SJSA1 (cell line): Measurements from ENCODE around the gene PIGL. TPM values are rescaled to one million over a fixed set of nuclear protein-coding genes. Genes with fewer than 3 reads are reported as not detected.
"Not testable (repeated sequence)": the region's sequence is repeated elsewhere in the genome, so short reads cannot be mapped to it uniquely, and the experiment has no call there.

ENCODE experiments used
- DNase-seq, 2 experiments: peaks; one replicate each; pipeline ENCODE4 v3.0.0-alpha.2; 2015 to 2020; ENCODE audit warnings: low spot score in 2 of 2, low read depth in 1 of 2
- H3K27ac ChIP-seq: fragments of 250-450 bp; sonication (Bioruptor Pico); 2 replicates; pipeline ENCODE4 v1.5.1; 2020; ENCODE audit warnings: mild to moderate bottlenecking, moderate library complexity
- H3K27me3 ChIP-seq: fragments of 250-450 bp; sonication (Bioruptor Pico); replicated peaks from 2 replicates; pipeline ENCODE4 v1.5.1; 2020; ENCODE audit warnings: mild to moderate bottlenecking, moderate library complexity
- H3K36me3 ChIP-seq: fragments of 250-450 bp; sonication (Bioruptor Pico); 2 replicates; pipeline ENCODE4 v1.5.1; 2020; ENCODE audit warnings: mild to moderate bottlenecking
- H3K4me1 ChIP-seq: fragments of 250-450 bp; sonication (Bioruptor Pico); replicated peaks from 2 replicates; pipeline ENCODE4 v1.6.1; 2021; ENCODE audit warnings: mild to moderate bottlenecking
- H3K4me3 ChIP-seq: fragments of 250-450 bp; sonication (Bioruptor Pico); 2 replicates; pipeline ENCODE4 v1.5.1; 2020; ENCODE audit warnings: mild to moderate bottlenecking
- H3K9me3 ChIP-seq: fragments of 250-450 bp; sonication (Bioruptor Pico); replicated peaks from 2 replicates; pipeline ENCODE4 v1.5.1; 2020; ENCODE audit warnings: mild to moderate bottlenecking
- total RNA-seq: library from RNA; depleted of rRNA; stranded (reverse); fragments of >200 nt; shearing (Covaris generic); gene quantifications from 2 replicates; pipeline ENCODE4 v1.2.3, GENCODE V29; 2014

PIGL gene
- total RNA-seq, 1 experiment from 2014 or later: 15.9 TPM

- Histone ChIP-seq H3K27me3 (no peaks in the 10 kb centered on the region), H3K4me1 (no peaks in the 10 kb centered on the region), H3K27ac (no peak overlapping the region), H3K4me3 (no peak overlapping the region), H3K9me3 (no peaks in the 10 kb centered on the region), H3K36me3 (no peaks in the 10 kb centered on the region)
- no peak for DNase-seq
Observed at GRCh38 chr17:16293931-16294330, 76.9 kb downstream of the PIGL start.

- no peak for DNase-seq
- Histone ChIP-seq H3K36me3 (no peaks in the 10 kb centered on the region), H3K27ac (no peak overlapping the region), H3K27me3 (no peaks in the 10 kb centered on the region), H3K4me3 (no peak overlapping the region), H3K4me1 (no peaks in the 10 kb centered on the region), H3K9me3 (no peaks in the 10 kb centered on the region)
Observed at GRCh38 chr17:16294560-16294959, 77.5 kb downstream of the PIGL start.

- not testable (repeated sequence) for H3K4me3 ChIP-seq, H3K36me3 ChIP-seq, H3K4me1 ChIP-seq, H3K27ac ChIP-seq, DNase-seq, H3K27me3 ChIP-seq, H3K9me3 ChIP-seq
Observed at GRCh38 chr17:16296072-16296471, 79.1 kb downstream of the PIGL start.

- DNase-seq: no peak
- Histone ChIP-seq H3K27ac (no peak overlapping the region), H3K4me1 (no peaks in the 10 kb centered on the region), H3K9me3 (no peaks in the 10 kb centered on the region), H3K27me3 (no peaks in the 10 kb centered on the region), H3K4me3 (no peak overlapping the region), H3K36me3 (no peaks in the 10 kb centered on the region; the same call in 1 of the 2 replicates)
Observed at GRCh38 chr17:16297367-16298139, 80.5 kb downstream of the PIGL start.

- DNase-seq: no peak
Observed at GRCh38 chr17:16298140-16298662, 81.2 kb downstream of the PIGL start.

GRCh38 chr17:16300554-16300953, 83.5 kb downstream of the PIGL start:
- Histone ChIP-seq H3K27ac (no peak overlapping the region), H3K27me3 (no peaks in the 10 kb centered on the region), H3K36me3 (no peaks in the 10 kb centered on the region; the same call in none of the 2 replicates), H3K9me3 (no peaks in the 10 kb centered on the region), H3K4me3 (no peak overlapping the region), H3K4me1 (no peaks in the 10 kb centered on the region)
- no peak for DNase-seq

More at GRCh38 chr17:16298140-16298662, 81.2 kb downstream of the PIGL start:
- Histone ChIP-seq H3K9me3 (no peaks in the 10 kb centered on the region), H3K27me3 (no peaks in the 10 kb centered on the region), H3K36me3 (no peaks in the 10 kb centered on the region; the same call in none of the 2 replicates), H3K4me3 (no peak overlapping the region), H3K27ac (no peak overlapping the region), H3K4me1 (no peaks in the 10 kb centered on the region)

- DNase-seq: no peak
- Histone ChIP-seq H3K27ac (no peak overlapping the region), H3K4me1 (no peaks in the 10 kb centered on the region), H3K27me3 (no peaks in the 10 kb centered on the region), H3K36me3 (peaks cover 3% of the 10 kb centered on the region), H3K4me3 (no peak overlapping the region), H3K9me3 (no peaks in the 10 kb centered on the region)
Observed at GRCh38 chr17:16301963-16302855, 85.2 kb downstream of the PIGL start.

- H3K27ac ChIP-seq: no peak overlapping the region
- no peaks in the 10 kb centered on the region for H3K4me1 ChIP-seq
- no peak overlapping the region for H3K4me3 ChIP-seq
- peaks cover 5% of the 10 kb centered on the region for H3K36me3 ChIP-seq
- no peaks in the 10 kb centered on the region for H3K27me3 ChIP-seq
- no peaks in the 10 kb centered on the region for H3K9me3 ChIP-seq
- DNase-seq: no peak
Observed at GRCh38 chr17:16302856-16303255, 85.8 kb downstream of the PIGL start.

GRCh38 chr17:16304830-16305229, 87.8 kb downstream of the PIGL start:
- H3K36me3 ChIP-seq: peaks cover 5% of the 10 kb centered on the region
- no peak overlapping the region for H3K4me3 ChIP-seq
- H3K9me3 ChIP-seq: no peaks in the 10 kb centered on the region
- H3K4me1 ChIP-seq: no peaks in the 10 kb centered on the region
- peak in 1 of 2 experiments; percentile 11 for DNase-seq
- H3K27ac ChIP-seq: no peak overlapping the region
- no peaks in the 10 kb centered on the region for H3K27me3 ChIP-seq

GRCh38 chr17:16306211-16306610, 89.2 kb downstream of the PIGL start:
- DNase-seq: no peak
- Histone ChIP-seq H3K27ac (no peak overlapping the region), H3K27me3 (no peaks in the 10 kb centered on the region), H3K9me3 (no peaks in the 10 kb centered on the region), H3K4me1 (no peaks in the 10 kb centered on the region), H3K4me3 (no peak overlapping the region), H3K36me3 (peaks cover 5% of the 10 kb centered on the region)

- H3K4me1 ChIP-seq, H3K27ac ChIP-seq, H3K27me3 ChIP-seq, H3K36me3 ChIP-seq, DNase-seq, H3K9me3 ChIP-seq, H3K4me3 ChIP-seq: not testable (repeated sequence)
Observed at GRCh38 chr17:16312061-16312460, 95.1 kb downstream of the PIGL start.

GRCh38 chr17:16313139-16314090, 96.4 kb downstream of the PIGL start:
- Histone ChIP-seq H3K4me1 (peaks cover 9% of the 10 kb centered on the region), H3K27me3 (no peaks in the 10 kb centered on the region), H3K27ac (no peak overlapping the region), H3K9me3 (no peaks in the 10 kb centered on the region), H3K36me3 (peaks cover 4% of the 10 kb centered on the region; the same call in 1 of the 2 replicates), H3K4me3 (no peak overlapping the region)
- peak in 1 of 2 experiments; percentile 6 for DNase-seq

- no peak for DNase-seq
- Histone ChIP-seq H3K36me3 (peaks cover 4% of the 10 kb centered on the region; the same call in 1 of the 2 replicates), H3K4me3 (no peak overlapping the region), H3K27me3 (no peaks in the 10 kb centered on the region), H3K9me3 (no peaks in the 10 kb centered on the region), H3K4me1 (peaks cover 9% of the 10 kb centered on the region), H3K27ac (no peak overlapping the region)
Observed at GRCh38 chr17:16314189-16314588, 97.2 kb downstream of the PIGL start.
